ENCODE results near the gene MCF2L2. TPM values are rescaled to one million over a fixed set of nuclear protein-coding genes. Genes with fewer than 3 reads are reported as not detected.

Gene MCF2L2
- total and polyA plus RNA-seq, 2 donors from 2014 or later, result 0.32 to 1.7 TPM

GRCh38 chr3:183285318-183285717 is 143.1 kb downstream of the MCF2L2 start:
- intact Hi-C loops (cut with DNase I), result no loop called here
- Histone ChIP-seq H3K9ac (ENCODE audit: low read length in 3 of 3) (peak overlapping the region in 1 of 3 donors; percentile 56), H3K27ac (ENCODE audit: low read depth in 2 of 2, low read length in 2 of 2) (peak overlapping the region in 1 of 2 donors; percentile 3)

GRCh38 chr3:183284570-183284969 is 143.8 kb downstream of the MCF2L2 start:
- DNase-seq (no peak), FAIRE-seq (no peak)
- H3K9ac ChIP-seq (ENCODE audit: low read length in 3 of 3), result no peak overlapping the region
- TF ChIP-seq CTCF (IDR thresholded peaks at IDR 0.05; ENCODE audit: borderline replicate concordance, extremely low read depth, insufficient read depth), result no peak
- no peaks in the 10 kb centered on the region for H3K9me3 ChIP-seq (ENCODE audit: control insufficient read depth in 2 of 3, insufficient read depth in 1 of 3, low read length in 3 of 3)
- intact Hi-C loops (cut with DNase I), result no loop called here
- H3K4me1 ChIP-seq (ENCODE audit: control insufficient read depth in 2 of 3, insufficient read depth in 2 of 3, low read depth in 1 of 3, low read length in 3 of 3), result peaks cover 0 to 4% (median 2%) of the 10 kb centered on the region in 3 donors
- no peak overlapping the region for H3K27ac ChIP-seq (ENCODE audit: low read depth in 2 of 2, low read length in 2 of 2)
- no peaks in the 10 kb centered on the region for H3K36me3 ChIP-seq (ENCODE audit: control insufficient read depth in 2 of 3, insufficient read depth in 3 of 3, low read length in 3 of 3)
- no peak overlapping the region for H3K4me3 ChIP-seq (ENCODE audit: low read length in 3 of 3)
- H3K27me3 ChIP-seq (ENCODE audit: control insufficient read depth, insufficient read depth, low read length), result no peaks in the 10 kb centered on the region

More at GRCh38 chr3:183285318-183285717, 143.1 kb downstream of the MCF2L2 start:
- DNase-seq (no peak), FAIRE-seq (no peak)
- H3K4me3 ChIP-seq (ENCODE audit: low read length in 3 of 3), result no peak overlapping the region
- peaks cover 0 to 4% (median 2%) of the 10 kb centered on the region in 3 donors for H3K4me1 ChIP-seq (ENCODE audit: control insufficient read depth in 2 of 3, insufficient read depth in 2 of 3, low read depth in 1 of 3, low read length in 3 of 3)
- H3K27me3 ChIP-seq (ENCODE audit: control insufficient read depth, insufficient read depth, low read length), result no peaks in the 10 kb centered on the region
- no peak for TF ChIP-seq CTCF (IDR thresholded peaks at IDR 0.05; ENCODE audit: borderline replicate concordance, extremely low read depth, insufficient read depth)
- H3K36me3 ChIP-seq (ENCODE audit: control insufficient read depth in 2 of 3, insufficient read depth in 3 of 3, low read length in 3 of 3), result no peaks in the 10 kb centered on the region
- no peaks in the 10 kb centered on the region for H3K9me3 ChIP-seq (ENCODE audit: control insufficient read depth in 2 of 3, insufficient read depth in 1 of 3, low read length in 3 of 3)

GRCh38 chr3:183283886-183284285 is 144.5 kb downstream of the MCF2L2 start:
- TF ChIP-seq CTCF (IDR thresholded peaks at IDR 0.05; ENCODE audit: borderline replicate concordance, extremely low read depth, insufficient read depth), result no peak
- no peak overlapping the region for H3K9ac ChIP-seq (ENCODE audit: low read length in 3 of 3)
- H3K27me3 ChIP-seq (ENCODE audit: control insufficient read depth, insufficient read depth, low read length), result no peaks in the 10 kb centered on the region
- no peak overlapping the region for H3K4me3 ChIP-seq (ENCODE audit: low read length in 3 of 3)
- intact Hi-C loops (cut with DNase I), result no loop called here
- H3K9me3 ChIP-seq (ENCODE audit: control insufficient read depth in 2 of 3, insufficient read depth in 1 of 3, low read length in 3 of 3), result no peaks in the 10 kb centered on the region
- DNase-seq (no peak), FAIRE-seq (no peak)
- no peaks in the 10 kb centered on the region for H3K36me3 ChIP-seq (ENCODE audit: control insufficient read depth in 2 of 3, insufficient read depth in 3 of 3, low read length in 3 of 3)
- H3K27ac ChIP-seq (ENCODE audit: low read depth in 2 of 2, low read length in 2 of 2), result no peak overlapping the region
- peaks cover 0 to 4% (median 2%) of the 10 kb centered on the region in 3 donors for H3K4me1 ChIP-seq (ENCODE audit: control insufficient read depth in 2 of 3, insufficient read depth in 2 of 3, low read depth in 1 of 3, low read length in 3 of 3)

Data from kidney (tissue), 14 donors.